Transverse colon (tissue), 4 donors: ENCODE data around the gene DOHH. TPM values are rescaled to one million over a fixed set of nuclear protein-coding genes. Genes with fewer than 3 reads are reported as not detected.

Experiments used
- DNase-seq: peaks from one replicate; pipeline ENCODE4 v3.0.0-alpha.2; 2019
- H3K27ac ChIP-seq, 4 donors: fragments of 200-600 bp; sonication (generic); 2 replicates each; pipeline ENCODE4 v1.5.1; 2016 to 2018; ENCODE audit warnings: inconsistent platforms in 4 of 4
- H3K27me3 ChIP-seq: fragments of 200-600 bp; sonication (generic); 2 replicates; pipeline ENCODE4 v1.5.1; 2017; ENCODE audit warnings: inconsistent platforms
- H3K36me3 ChIP-seq, 4 donors: fragments of 200-600 bp; sonication (generic); 2 replicates each; pipeline ENCODE4 v1.5.1; 2017 to 2019; ENCODE audit warnings: inconsistent platforms in 4 of 4
- H3K4me1 ChIP-seq, 4 donors: fragments of 200-600 bp; sonication (generic); 2 replicates each; pipeline ENCODE4 v1.5.1; 2017 to 2020; ENCODE audit warnings: inconsistent platforms in 4 of 4
- H3K4me3 ChIP-seq, 4 donors: fragments of 200-600 bp; sonication (generic); 1 replicate in 1 of 4; 2 replicates in 3 of 4; pipeline versions ENCODE4 v1.5.1 to v1.6.1; 2017 to 2019; ENCODE audit warnings: inconsistent platforms in 4 of 4
- H3K9me3 ChIP-seq, 2 donors: fragments of 200-600 bp; sonication (generic); 2 replicates each; pipeline ENCODE4 v1.5.1; 2017 to 2019; ENCODE audit warnings: inconsistent platforms in 2 of 2
- EP300 ChIP-seq: sonication (generic); formaldehyde crosslinking; IDR thresholded peaks from one replicate; pipeline ENCODE4 v1.6.1; 2017; ENCODE audit warnings: antibody characterized with exemption, low read depth
- POLR2A ChIP-seq: fragments of 450-650 bp; IDR thresholded peaks from one replicate; pipeline ENCODE4 v1.6.1; 2016; ENCODE audit warnings: antibody characterized with exemption, mild to moderate bottlenecking, moderate library complexity
- POLR2AphosphoS5 ChIP-seq, 3 donors: sonication (generic); formaldehyde crosslinking; IDR thresholded peaks; one replicate each; pipeline ENCODE4 v1.6.1; 2016; ENCODE audit warnings: antibody characterized with exemption in 3 of 3
- WGBS, 2 donors: methylation state at CpG; one replicate each; pipeline ENCODE4 v1.1.5; 2018; ENCODE audit warnings: low coverage in 1 of 2; 5-methylcytosine and 5-hydroxymethylcytosine counted together
- in situ Hi-C, 4 donors: fragments of 200-750 bp; cut with MboI; loops; one replicate each; pipeline versions ENCODE4 v1.15.0 to v1.15.1; 2017; ENCODE audit warnings: low sequenced_read_pairs in 3 of 4, low pct_ligation_motif_present in 1 of 4, low pct_unique_long_range_greater_than_20kb in 1 of 4
- intact Hi-C: fragments of 100-400 bp; cut with DNase I; formaldehyde crosslinking; loops from one replicate; pipeline ENCODE4 v1.15.1; 2023; ENCODE audit warnings: low total_unique reads
- total RNA-seq, 4 donors: library from RNA; depleted of rRNA; stranded (reverse); fragments of >200 nt; gene quantifications; one replicate each; pipeline ENCODE4 v1.1.0, GENCODE V29; 2016
- TF ChIP-seq, protein P1 (sequence below), 5 experiments: fragments of 200-600 bp in 3 of 5; fragments of 450-650 bp in 2 of 5; sonication (generic) in 3 of 5; IDR thresholded peaks; 1 replicate in 2 of 5; 2 replicates in 3 of 5; pipeline ENCODE4 v1.5.1; 2016 to 2017; ENCODE audit warnings: antibody characterized with exemption in 5 of 5, inconsistent platforms in 3 of 5, mild to moderate bottlenecking in 2 of 5, moderate library complexity in 1 of 5

DOHH gene, protein sequence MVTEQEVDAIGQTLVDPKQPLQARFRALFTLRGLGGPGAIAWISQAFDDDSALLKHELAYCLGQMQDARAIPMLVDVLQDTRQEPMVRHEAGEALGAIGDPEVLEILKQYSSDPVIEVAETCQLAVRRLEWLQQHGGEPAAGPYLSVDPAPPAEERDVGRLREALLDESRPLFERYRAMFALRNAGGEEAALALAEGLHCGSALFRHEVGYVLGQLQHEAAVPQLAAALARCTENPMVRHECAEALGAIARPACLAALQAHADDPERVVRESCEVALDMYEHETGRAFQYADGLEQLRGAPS
- total RNA-seq = 10 to 100 TPM in 2 of 4 donors, 1 to 10 TPM in 2; 7.2 to 13.5 (median 10.8) TPM

DNA sequence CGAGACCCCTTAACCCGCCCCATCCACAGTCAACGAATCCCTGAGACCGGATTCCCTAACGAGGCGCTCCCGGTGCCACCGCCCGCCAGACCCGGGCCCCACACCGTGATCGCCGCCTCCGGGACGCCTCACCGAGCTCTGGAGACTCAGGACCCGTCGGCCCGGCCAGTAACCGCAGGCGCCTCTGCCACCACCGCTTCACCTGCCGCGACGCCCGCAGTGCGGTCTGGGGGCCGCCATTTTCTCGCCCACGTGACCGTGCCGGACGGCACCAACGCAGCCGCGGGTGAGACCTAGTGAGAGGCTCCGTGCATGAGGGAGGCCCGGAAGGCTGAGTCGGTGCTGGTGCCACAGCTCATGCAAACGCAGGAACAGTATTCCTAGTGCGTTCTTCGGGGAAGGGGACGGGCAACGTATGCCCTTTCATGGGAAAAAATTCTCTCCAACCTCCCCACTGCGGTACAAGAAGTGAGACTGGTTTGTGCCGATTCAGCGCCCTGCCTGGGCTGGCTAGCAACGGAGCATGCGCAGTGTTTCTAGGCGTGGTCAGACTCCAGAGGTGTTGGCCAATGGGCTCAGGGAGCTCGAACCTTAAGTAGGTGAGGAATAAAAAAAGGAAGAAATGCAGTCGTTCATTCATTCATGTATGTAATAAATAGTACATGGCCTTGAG, at the start of gene DOHH:
Gene DOHH, minus strand, starts transcription at position 246 of the 673 bp plus-strand sequence. CDS start 3,860 bp downstream, outside the sequence.
- in situ Hi-C loops (no loop called here), intact Hi-C loops (no loop called here)
- WGBS, 2 donors = 0% methylated on average over 5 to 37 of the region's 52 CpGs
- peak; percentile 58 for TF ChIP-seq POLR2A
- no peak for TF ChIP-seq EP300
- TF ChIP-seq, protein P1, sequence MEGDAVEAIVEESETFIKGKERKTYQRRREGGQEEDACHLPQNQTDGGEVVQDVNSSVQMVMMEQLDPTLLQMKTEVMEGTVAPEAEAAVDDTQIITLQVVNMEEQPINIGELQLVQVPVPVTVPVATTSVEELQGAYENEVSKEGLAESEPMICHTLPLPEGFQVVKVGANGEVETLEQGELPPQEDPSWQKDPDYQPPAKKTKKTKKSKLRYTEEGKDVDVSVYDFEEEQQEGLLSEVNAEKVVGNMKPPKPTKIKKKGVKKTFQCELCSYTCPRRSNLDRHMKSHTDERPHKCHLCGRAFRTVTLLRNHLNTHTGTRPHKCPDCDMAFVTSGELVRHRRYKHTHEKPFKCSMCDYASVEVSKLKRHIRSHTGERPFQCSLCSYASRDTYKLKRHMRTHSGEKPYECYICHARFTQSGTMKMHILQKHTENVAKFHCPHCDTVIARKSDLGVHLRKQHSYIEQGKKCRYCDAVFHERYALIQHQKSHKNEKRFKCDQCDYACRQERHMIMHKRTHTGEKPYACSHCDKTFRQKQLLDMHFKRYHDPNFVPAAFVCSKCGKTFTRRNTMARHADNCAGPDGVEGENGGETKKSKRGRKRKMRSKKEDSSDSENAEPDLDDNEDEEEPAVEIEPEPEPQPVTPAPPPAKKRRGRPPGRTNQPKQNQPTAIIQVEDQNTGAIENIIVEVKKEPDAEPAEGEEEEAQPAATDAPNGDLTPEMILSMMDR (IDR thresholded peaks at IDR 0.05) = no peak
- TF ChIP-seq POLR2AphosphoS5 (IDR thresholded peaks at IDR 0.05) = peak; percentile 55 to 76 (median 63)
- Histone ChIP-seq H3K4me3 (peak within 1 kb of the TSS; percentile 73 to 96 (median 94)), H3K27me3 (no peaks in the 10 kb centered on the region), H3K27ac (peak within 1 kb of the TSS; percentile 85 to 92 (median 88)), H3K4me1 (peaks cover 5 to 25% (median 14%) of the 10 kb centered on the region in 4 donors), H3K9me3 (no peaks in the 10 kb centered on the region), H3K36me3 (peaks cover 0 to 4% (median 0%) of the 10 kb centered on the region in 4 donors)
- DNase-seq = peak; percentile 97

DNA sequence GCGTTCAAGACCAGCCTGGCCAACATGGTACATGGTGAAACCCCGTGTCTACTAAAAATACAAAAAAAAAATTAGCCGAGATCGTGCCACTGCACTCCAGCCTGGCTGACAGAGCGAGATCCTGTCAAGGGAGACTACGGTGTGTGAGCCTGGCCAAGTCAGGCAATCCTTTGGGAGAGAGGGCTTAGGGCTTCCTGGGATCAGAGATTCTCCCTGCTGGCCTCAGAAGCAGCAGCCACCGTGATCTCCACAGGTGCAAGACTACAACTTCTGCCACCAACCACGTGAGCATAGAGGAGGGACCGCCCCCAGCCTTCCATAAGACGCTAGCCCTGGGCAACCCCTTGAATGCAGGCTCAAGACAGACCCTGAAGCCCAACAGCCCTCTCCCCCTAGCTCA, 49.3 kb upstream of the DOHH start:
- intact Hi-C loops = loop anchor here (10.0 kb wide), 1 partner anchor 155 kb away; the partner anchor contains the start of genes PIP5K1C and TJP3
- Histone ChIP-seq H3K27ac (no peak overlapping the region), H3K36me3 (no peaks in the 10 kb centered on the region), H3K4me1 (peaks cover 0 to 16% (median 5%) of the 10 kb centered on the region in 4 donors), H3K4me3 (no peak overlapping the region), H3K9me3 (no peaks in the 10 kb centered on the region), H3K27me3 (no peaks in the 10 kb centered on the region)
- in situ Hi-C loops = no loop called here
- DNase-seq = no peak
- TF ChIP-seq POLR2AphosphoS5 (IDR thresholded peaks at IDR 0.05) (no peak), EP300 (no peak), POLR2A (no peak)
- TF ChIP-seq, protein P1 (IDR thresholded peaks at IDR 0.05) = no peak
- 86 to 89% methylated on average over 3 to 10 of the region's 10 CpGs for WGBS, 2 donors

DNA sequence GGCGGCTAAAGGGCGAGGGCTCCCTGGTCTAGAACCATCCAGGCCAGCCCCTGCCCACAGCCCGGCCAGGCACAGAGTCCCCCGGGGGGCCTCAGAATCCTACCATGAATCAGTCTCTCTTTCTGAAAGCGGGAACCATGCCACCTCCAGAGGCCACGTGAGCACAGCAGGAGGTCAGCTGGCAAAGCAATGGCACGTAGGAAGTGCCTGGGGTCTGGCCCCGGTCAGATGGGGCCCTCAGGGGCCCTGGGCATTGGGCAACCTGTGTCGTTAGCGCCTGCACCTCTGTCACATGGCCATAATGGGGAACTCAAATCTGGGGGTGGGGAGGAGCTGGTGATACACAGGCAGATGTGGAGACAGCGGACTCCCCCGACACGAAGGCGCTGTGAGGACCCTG, 48.1 kb upstream of the DOHH start:
- no peaks in the 10 kb centered on the region for H3K9me3 ChIP-seq
- no peaks in the 10 kb centered on the region for H3K36me3 ChIP-seq
- H3K27ac ChIP-seq = no peak overlapping the region
- WGBS, 2 donors = 89% methylated on average over 14 of the region's 14 CpGs; no CpG with 5 or more reads in 1 of the 2 donors
- in situ Hi-C loops (no loop called here), intact Hi-C loops (loop anchor here (10.0 kb wide), 1 partner anchor 156 kb away; the partner anchor contains the start of genes PIP5K1C and TJP3)
- DNase-seq = no peak
- H3K27me3 ChIP-seq = no peaks in the 10 kb centered on the region
- peaks cover 0 to 7% (median 2%) of the 10 kb centered on the region in 4 donors for H3K4me1 ChIP-seq
- TF ChIP-seq, protein P1 (IDR thresholded peaks at IDR 0.05) = no peak
- TF ChIP-seq POLR2AphosphoS5 (IDR thresholded peaks at IDR 0.05) (no peak), POLR2A (no peak), EP300 (no peak)
- H3K4me3 ChIP-seq = no peak overlapping the region

DNA sequence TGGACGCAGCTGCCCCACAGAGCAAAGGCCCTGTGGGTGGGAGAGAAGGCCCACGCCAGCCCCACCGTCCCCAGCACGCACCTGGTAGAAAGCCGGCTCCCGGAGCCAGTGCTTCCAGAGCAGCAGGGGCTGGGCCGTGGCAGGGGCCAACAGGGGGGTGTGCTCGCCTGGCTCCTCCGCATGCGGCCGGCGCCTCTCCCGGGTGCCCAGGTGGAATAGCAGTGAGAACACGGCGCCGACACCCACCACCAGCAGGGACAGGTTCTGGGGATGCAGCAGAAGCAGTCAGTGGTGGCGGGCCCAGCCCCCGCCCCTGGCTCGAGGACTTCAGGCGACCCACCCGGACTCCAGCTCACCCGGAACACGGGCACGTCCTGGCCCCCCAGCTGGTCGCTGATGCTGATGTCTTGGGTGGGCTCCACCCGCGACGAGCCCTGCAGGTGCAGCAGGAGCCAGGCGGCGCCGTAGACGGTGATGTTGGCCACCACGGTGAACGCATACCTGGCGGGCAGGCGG, 47.4 kb upstream of the DOHH start:
- no peaks in the 10 kb centered on the region for H3K9me3 ChIP-seq
- H3K27me3 ChIP-seq = no peaks in the 10 kb centered on the region
- peaks cover 0 to 4% (median under 1%) of the 10 kb centered on the region in 4 donors for H3K4me1 ChIP-seq
- in situ Hi-C loops = no loop called here
- H3K27ac ChIP-seq = no peak overlapping the region
- no peak overlapping the region for H3K4me3 ChIP-seq
- no peaks in the 10 kb centered on the region for H3K36me3 ChIP-seq
- intact Hi-C loops = loop anchor here (10.0 kb wide), 1 partner anchor 157 kb away; the partner anchor contains the start of genes PIP5K1C and TJP3
- no peak for DNase-seq
- TF ChIP-seq, protein P1 (IDR thresholded peaks at IDR 0.05) = no peak
- TF ChIP-seq EP300 (no peak), POLR2A (no peak), POLR2AphosphoS5 (IDR thresholded peaks at IDR 0.05) (no peak)
- 88% methylated on average over 29 of the region's 36 CpGs; no CpG with 5 or more reads in 1 of the 2 donors for WGBS, 2 donors
